GM19238 (cell line): Measurements from ENCODE around the gene MAN1C1.
"Not testable (repeated sequence)": the region's sequence is repeated elsewhere in the genome, so short reads cannot be mapped to it uniquely, and the experiment has no call there.

Experiments
- DNase-seq: peaks from one replicate; pipeline ENCODE4 v3.0.0; 2011; ENCODE audit warnings: low spot score; ENCODE audit not compliant: insufficient read length

The MAN1C1 gene

GRCh38 chr1:25713961-25714360, 97.4 kb downstream of the MAN1C1 start:
- DNase-seq = no peak

GRCh38 chr1:25714372-25714931, 97.9 kb downstream of the MAN1C1 start:
- no peak for DNase-seq

GRCh38 chr1:25715888-25716287, 99.3 kb downstream of the MAN1C1 start:
- no peak for DNase-seq

GRCh38 chr1:25716320-25716719, 99.7 kb downstream of the MAN1C1 start:
- no peak for DNase-seq

GRCh38 chr1:25718732-25719131, 102.1 kb downstream of the MAN1C1 start:
- DNase-seq = no peak

- no peak for DNase-seq
These were observed 104.0 kb downstream of the MAN1C1 start for GRCh38 chr1:25720624-25721023.

GRCh38 chr1:25723250-25723880, 106.8 kb downstream of the MAN1C1 start:
- DNase-seq = no peak

GRCh38 chr1:25724201-25724600, 107.6 kb downstream of the MAN1C1 start:
- DNase-seq = no peak

- DNase-seq = no peak
These were observed 108.4 kb downstream of the MAN1C1 start for GRCh38 chr1:25724966-25725365.

GRCh38 chr1:25725482-25725881, 108.9 kb downstream of the MAN1C1 start:
- DNase-seq = no peak

GRCh38 chr1:25727088-25727487, 110.5 kb downstream of the MAN1C1 start:
- no peak for DNase-seq

GRCh38 chr1:25727635-25728286, 111.2 kb downstream of the MAN1C1 start:
- no peak for DNase-seq

GRCh38 chr1:25728301-25728935, 111.8 kb downstream of the MAN1C1 start:
- DNase-seq = no peak

- no peak for DNase-seq
These were observed 112.5 kb downstream of the MAN1C1 start for GRCh38 chr1:25729045-25729444.

GRCh38 chr1:25729790-25730644, 113.4 kb downstream of the MAN1C1 start:
- no peak for DNase-seq

GRCh38 chr1:25731148-25731547, 114.6 kb downstream of the MAN1C1 start:
- no peak for DNase-seq

GRCh38 chr1:25731626-25732370, 115.2 kb downstream of the MAN1C1 start:
- DNase-seq = no peak

- DNase-seq = no peak
These were observed 116.2 kb downstream of the MAN1C1 start for GRCh38 chr1:25732821-25733220.

GRCh38 chr1:25733271-25733670, 116.7 kb downstream of the MAN1C1 start:
- DNase-seq = no peak

- DNase-seq = not testable (repeated sequence)
These were observed 118.4 kb downstream of the MAN1C1 start for GRCh38 chr1:25734991-25735390.
